Neural cell (in vitro differentiated cells): ENCODE data around the gene NBEAL1.

ENCODE experiments used
- EP300 ChIP-seq: fragments of 450-650 bp; conservative IDR thresholded peaks from 2 replicates; pipeline ENCODE4 v1.6.1; 2014; ENCODE audit warnings: antibody characterized with exemption, mild to moderate bottlenecking, moderate library complexity; ENCODE audit not compliant: poor library complexity, severe bottlenecking
- EZH2 ChIP-seq: fragments of 200-600, 300-800 bp; shearing (Covaris generic), sonication (generic); IDR thresholded peaks from 2 replicates; pipeline ENCODE4 v1.6.1; 2014; ENCODE audit warnings: antibody characterized with exemption, low read length, borderline replicate concordance, mild to moderate bottlenecking; ENCODE audit not compliant: insufficient read depth, poor library complexity, severe bottlenecking
- MXI1 ChIP-seq: fragments of 450-650 bp; conservative IDR thresholded peaks from 2 replicates; pipeline ENCODE4 v1.6.1; 2014; ENCODE audit warnings: antibody characterized with exemption, mild to moderate bottlenecking; ENCODE audit not compliant: poor library complexity, severe bottlenecking
- POLR2AphosphoS5 ChIP-seq: IDR thresholded peaks from 2 replicates; pipeline ENCODE4 v1.6.1; 2012
- TF ChIP-seq, protein P1 (sequence below): fragments of 450-650 bp; IDR thresholded peaks from 2 replicates; pipeline ENCODE4 v1.5.1; 2014; ENCODE audit warnings: antibody characterized with exemption, mild to moderate bottlenecking, moderate library complexity; ENCODE audit not compliant: poor library complexity, severe bottlenecking
- TF ChIP-seq, protein P2 (sequence below): IDR thresholded peaks from 2 replicates; pipeline ENCODE4 v1.6.1; 2012; ENCODE audit warnings: borderline replicate concordance

DNA sequence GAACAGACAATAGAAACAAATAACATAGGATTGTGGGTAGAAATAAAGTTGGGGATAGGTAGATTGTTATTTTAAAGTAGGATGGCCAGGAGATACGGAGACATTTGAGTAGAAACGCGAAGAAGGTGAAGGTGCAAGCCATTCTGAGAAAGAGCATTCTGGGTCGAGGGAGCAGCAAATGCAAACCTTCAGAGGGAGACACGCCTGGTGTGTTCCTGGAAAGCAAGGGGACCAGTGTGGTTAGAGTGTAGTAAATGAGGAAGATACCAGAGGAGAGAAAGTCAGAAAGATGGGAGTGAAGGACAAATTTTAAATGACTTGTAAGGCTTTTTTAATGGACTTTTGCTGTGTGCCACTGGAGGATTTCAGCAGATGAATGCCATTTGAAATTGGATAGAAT lies 225.8 kb downstream of the NBEAL1 start:
- no peak for TF ChIP-seq EP300
- TF ChIP-seq, protein P1, sequence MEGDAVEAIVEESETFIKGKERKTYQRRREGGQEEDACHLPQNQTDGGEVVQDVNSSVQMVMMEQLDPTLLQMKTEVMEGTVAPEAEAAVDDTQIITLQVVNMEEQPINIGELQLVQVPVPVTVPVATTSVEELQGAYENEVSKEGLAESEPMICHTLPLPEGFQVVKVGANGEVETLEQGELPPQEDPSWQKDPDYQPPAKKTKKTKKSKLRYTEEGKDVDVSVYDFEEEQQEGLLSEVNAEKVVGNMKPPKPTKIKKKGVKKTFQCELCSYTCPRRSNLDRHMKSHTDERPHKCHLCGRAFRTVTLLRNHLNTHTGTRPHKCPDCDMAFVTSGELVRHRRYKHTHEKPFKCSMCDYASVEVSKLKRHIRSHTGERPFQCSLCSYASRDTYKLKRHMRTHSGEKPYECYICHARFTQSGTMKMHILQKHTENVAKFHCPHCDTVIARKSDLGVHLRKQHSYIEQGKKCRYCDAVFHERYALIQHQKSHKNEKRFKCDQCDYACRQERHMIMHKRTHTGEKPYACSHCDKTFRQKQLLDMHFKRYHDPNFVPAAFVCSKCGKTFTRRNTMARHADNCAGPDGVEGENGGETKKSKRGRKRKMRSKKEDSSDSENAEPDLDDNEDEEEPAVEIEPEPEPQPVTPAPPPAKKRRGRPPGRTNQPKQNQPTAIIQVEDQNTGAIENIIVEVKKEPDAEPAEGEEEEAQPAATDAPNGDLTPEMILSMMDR = no peak
- no peak for TF ChIP-seq EZH2
- TF ChIP-seq, protein P2, sequence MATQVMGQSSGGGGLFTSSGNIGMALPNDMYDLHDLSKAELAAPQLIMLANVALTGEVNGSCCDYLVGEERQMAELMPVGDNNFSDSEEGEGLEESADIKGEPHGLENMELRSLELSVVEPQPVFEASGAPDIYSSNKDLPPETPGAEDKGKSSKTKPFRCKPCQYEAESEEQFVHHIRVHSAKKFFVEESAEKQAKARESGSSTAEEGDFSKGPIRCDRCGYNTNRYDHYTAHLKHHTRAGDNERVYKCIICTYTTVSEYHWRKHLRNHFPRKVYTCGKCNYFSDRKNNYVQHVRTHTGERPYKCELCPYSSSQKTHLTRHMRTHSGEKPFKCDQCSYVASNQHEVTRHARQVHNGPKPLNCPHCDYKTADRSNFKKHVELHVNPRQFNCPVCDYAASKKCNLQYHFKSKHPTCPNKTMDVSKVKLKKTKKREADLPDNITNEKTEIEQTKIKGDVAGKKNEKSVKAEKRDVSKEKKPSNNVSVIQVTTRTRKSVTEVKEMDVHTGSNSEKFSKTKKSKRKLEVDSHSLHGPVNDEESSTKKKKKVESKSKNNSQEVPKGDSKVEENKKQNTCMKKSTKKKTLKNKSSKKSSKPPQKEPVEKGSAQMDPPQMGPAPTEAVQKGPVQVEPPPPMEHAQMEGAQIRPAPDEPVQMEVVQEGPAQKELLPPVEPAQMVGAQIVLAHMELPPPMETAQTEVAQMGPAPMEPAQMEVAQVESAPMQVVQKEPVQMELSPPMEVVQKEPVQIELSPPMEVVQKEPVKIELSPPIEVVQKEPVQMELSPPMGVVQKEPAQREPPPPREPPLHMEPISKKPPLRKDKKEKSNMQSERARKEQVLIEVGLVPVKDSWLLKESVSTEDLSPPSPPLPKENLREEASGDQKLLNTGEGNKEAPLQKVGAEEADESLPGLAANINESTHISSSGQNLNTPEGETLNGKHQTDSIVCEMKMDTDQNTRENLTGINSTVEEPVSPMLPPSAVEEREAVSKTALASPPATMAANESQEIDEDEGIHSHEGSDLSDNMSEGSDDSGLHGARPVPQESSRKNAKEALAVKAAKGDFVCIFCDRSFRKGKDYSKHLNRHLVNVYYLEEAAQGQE = no peak
- no peak for TF ChIP-seq MXI1
- TF ChIP-seq POLR2AphosphoS5 = no peak
